H1 (cell line): Measurements from ENCODE around the gene TFAP2E. TPM values are rescaled to one million over a fixed set of nuclear protein-coding genes. Genes with fewer than 3 reads are reported as not detected.

Source experiments
- CTCF ChIA-PET: fragments of 300-600 bp; sonication (Branson Sonifier 250); formaldehyde crosslinking; loops from one replicate; lab custom pipeline; 2021; ENCODE audit not compliant: partially characterized antibody; lab: Charles Lee
- POLR2A ChIA-PET: fragments of 300-600 bp; sonication (Branson Sonifier 250); formaldehyde crosslinking; loops from one replicate; lab custom pipeline; 2021; ENCODE audit warnings: inconsistent platforms; ENCODE audit not compliant: partially characterized antibody; lab: Charles Lee
- DNase-seq, 2 experiments: peaks; one replicate each; pipeline versions ENCODE4 v3.0.0 to v3.0.0-alpha.2; 2010 to 2022; ENCODE audit warnings: low spot score in 2 of 2, low read depth in 1 of 2, mixed read lengths in 1 of 2
- FAIRE-seq: peaks from 2 replicates; lab custom pipeline; 2011; peaks lifted over from hg19 to GRCh38; lab: Jason Lieb, UNC
- H2AFZ ChIP-seq: 2 replicates; pipeline ENCODE4 v1.8.1; 2012; ENCODE audit warnings: low read length, inconsistent platforms
- H2AK5ac ChIP-seq: 2 replicates; pipeline ENCODE4 v1.6.1; 2013; ENCODE audit warnings: low read depth, low read length
- H2BK120ac ChIP-seq: replicated peaks from 2 replicates; pipeline ENCODE3; 2013; ENCODE audit warnings: low read depth, low read length, inconsistent platforms
- H2BK12ac ChIP-seq: 2 replicates; pipeline ENCODE4 v1.6.1; 2013; ENCODE audit warnings: low read depth, low read length
- H2BK15ac ChIP-seq: 2 replicates; pipeline ENCODE4 v1.6.1; 2013; ENCODE audit warnings: low read length
- H2BK20ac ChIP-seq: 2 replicates; pipeline ENCODE4 v1.6.1; 2013; ENCODE audit warnings: low read length
- H2BK5ac ChIP-seq: 2 replicates; pipeline ENCODE4 v1.6.1; 2013; ENCODE audit warnings: low read depth, low read length
- H3K14ac ChIP-seq: 2 replicates; pipeline ENCODE4 v1.6.1; 2013; ENCODE audit warnings: inconsistent platforms; ENCODE audit not compliant: insufficient read length
- H3K18ac ChIP-seq: 2 replicates; pipeline ENCODE4 v1.6.1; 2013; ENCODE audit warnings: low read length; ENCODE audit errors: extremely low read depth
- H3K23ac ChIP-seq: 2 replicates; pipeline ENCODE4 v1.6.1; 2013; ENCODE audit warnings: inconsistent platforms; ENCODE audit not compliant: insufficient read length
- H3K23me2 ChIP-seq: 2 replicates; pipeline ENCODE4 v1.6.1; 2013; ENCODE audit warnings: low read depth, low read length
- H3K27ac ChIP-seq: 2 replicates; pipeline ENCODE4 v1.6.1; 2011; ENCODE audit warnings: low read depth, low read length, inconsistent platforms
- H3K27me3 ChIP-seq, 4 experiments: replicated peaks in 1 of 4; 1 replicate in 1 of 4; 2 replicates in 3 of 4; pipeline versions ENCODE4 v1.6.1 to v1.8.1; 2011 to 2013; ENCODE audit warnings: low read length in 3 of 4, mild to moderate bottlenecking in 3 of 4, inconsistent platforms in 2 of 4, mixed read lengths in 2 of 4, moderate library complexity in 1 of 4; ENCODE audit not compliant: control insufficient read depth in 3 of 4, insufficient read depth in 3 of 4; ENCODE audit errors: extremely low read depth in 1 of 4
- H3K36me3 ChIP-seq, 4 experiments: 2 replicates each; pipeline versions ENCODE4 v1.6.1 to v1.8.1; 2011 to 2013; ENCODE audit warnings: mild to moderate bottlenecking in 4 of 4, low read length in 3 of 4, moderate library complexity in 2 of 4, control low read depth in 1 of 4, inconsistent platforms in 1 of 4; ENCODE audit not compliant: insufficient read depth in 4 of 4, control insufficient read depth in 2 of 4
- H3K4ac ChIP-seq: replicated peaks from 2 replicates; pipeline ENCODE3; 2013; ENCODE audit warnings: low read length, low read depth, mixed read lengths, inconsistent platforms; ENCODE audit not compliant: insufficient read length
- H3K4me1 ChIP-seq, 4 experiments: replicated peaks in 1 of 4; 1 replicate in 1 of 4; 2 replicates in 3 of 4; pipeline versions ENCODE4 v1.6.1 to v1.8.1; 2011 to 2013; ENCODE audit warnings: low read length in 3 of 4, inconsistent platforms in 2 of 4, mixed read lengths in 1 of 4; ENCODE audit not compliant: insufficient read depth in 4 of 4, control insufficient read depth in 3 of 4
- H3K4me2 ChIP-seq, 2 experiments: 2 replicates each; pipeline versions ENCODE4 v1.6.1 to v1.8.1; 2011 to 2013; ENCODE audit warnings: low read depth in 2 of 2, low read length in 2 of 2, control low read depth in 1 of 2, inconsistent platforms in 1 of 2, mild to moderate bottlenecking in 1 of 2; ENCODE audit not compliant: insufficient read depth in 1 of 2
- H3K4me3 ChIP-seq, 4 experiments: fragments of 200-600, 300-600 bp in 1 of 4; sonication (generic), shearing (Covaris generic), sonication (Bioruptor Twin) in 1 of 4; 2 replicates each; pipeline versions ENCODE4 v1.5.1 to v1.8.1; 2011 to 2016; ENCODE audit warnings: low read length in 4 of 4, low read depth in 3 of 4, control low read depth in 2 of 4, inconsistent platforms in 2 of 4, mild to moderate bottlenecking in 2 of 4, mixed read lengths in 1 of 4, moderate library complexity in 1 of 4; ENCODE audit not compliant: insufficient read depth in 2 of 4; ENCODE audit errors: extremely low read depth in 1 of 4
- H3K56ac ChIP-seq: replicated peaks from 2 replicates; pipeline ENCODE3; 2013; ENCODE audit warnings: low read depth, mild to moderate bottlenecking, mixed read lengths, low read length, inconsistent platforms; ENCODE audit not compliant: insufficient read length
- H3K79me1 ChIP-seq: 2 replicates; pipeline ENCODE4 v1.6.1; 2013; ENCODE audit warnings: low read depth, low read length, control low read depth
- H3K79me2 ChIP-seq, 2 experiments: 2 replicates each; pipeline versions ENCODE4 v1.6.1 to v1.8.1; 2012 to 2013; ENCODE audit warnings: low read length in 2 of 2, mild to moderate bottlenecking in 2 of 2, inconsistent platforms in 1 of 2; ENCODE audit not compliant: insufficient read depth in 2 of 2, control insufficient read depth in 1 of 2
- H3K9ac ChIP-seq, 4 experiments: replicated peaks in 1 of 4; 1 replicate in 1 of 4; 2 replicates in 3 of 4; pipeline versions ENCODE4 v1.6.1 to v1.8.1; 2011 to 2013; ENCODE audit warnings: low read depth in 3 of 4, low read length in 3 of 4, control low read depth in 2 of 4, mild to moderate bottlenecking in 2 of 4, moderate library complexity in 2 of 4, inconsistent platforms in 1 of 4; ENCODE audit errors: extremely low read depth in 1 of 4
- H3K9me3 ChIP-seq, 2 experiments: 2 replicates each; pipeline versions ENCODE4 v1.6.1 to v1.8.1; 2012 to 2013; ENCODE audit warnings: mild to moderate bottlenecking in 2 of 2, moderate library complexity in 2 of 2, control low read depth in 1 of 2, inconsistent platforms in 1 of 2, low read depth in 1 of 2, low read length in 1 of 2, mixed read lengths in 1 of 2; ENCODE audit not compliant: insufficient read depth in 2 of 2
- H4K20me1 ChIP-seq, 2 experiments: replicated peaks in 1 of 2; 2 replicates each; pipeline versions ENCODE3 to v1.8.1; 2011 to 2013; ENCODE audit warnings: inconsistent platforms in 2 of 2, low read length in 2 of 2, mild to moderate bottlenecking in 1 of 2; ENCODE audit not compliant: insufficient read depth in 2 of 2, control insufficient read depth in 1 of 2
- H4K5ac ChIP-seq: 2 replicates; pipeline ENCODE4 v1.6.1; 2013; ENCODE audit warnings: low read length, low read depth, mixed read lengths, inconsistent platforms; ENCODE audit not compliant: insufficient read length
- H4K8ac ChIP-seq: 2 replicates; pipeline ENCODE4 v1.8.0; 2013; ENCODE audit warnings: mild to moderate bottlenecking, moderate library complexity, low read length, inconsistent platforms; ENCODE audit not compliant: insufficient read depth; ENCODE audit errors: extremely low read depth
- H4K91ac ChIP-seq: replicated peaks from 2 replicates; pipeline ENCODE3; 2013; ENCODE audit warnings: low read length, mixed read lengths, inconsistent platforms; ENCODE audit not compliant: insufficient read length
- EGR1 ChIP-seq: IDR thresholded peaks from 2 replicates; pipeline ENCODE4 v1.6.1; 2011; ENCODE audit warnings: low read depth, low read length, borderline replicate concordance
- EZH2 ChIP-seq: fragments of 200-600 bp; sonication (generic); IDR thresholded peaks from 2 replicates; pipeline ENCODE4 v1.7.1; 2012; ENCODE audit warnings: low read depth, mild to moderate bottlenecking, moderate library complexity, low read length, inconsistent platforms; ENCODE audit not compliant: severe bottlenecking
- GABPA ChIP-seq: IDR thresholded peaks from 2 replicates; pipeline ENCODE4 v1.6.1; 2011; ENCODE audit warnings: mild to moderate bottlenecking, low read length, moderate library complexity, borderline replicate concordance; ENCODE audit not compliant: insufficient read depth
- MAX ChIP-seq: IDR thresholded peaks from 2 replicates; pipeline ENCODE4 v1.6.1; 2012; ENCODE audit warnings: inconsistent platforms
- NANOG ChIP-seq: IDR thresholded peaks from 2 replicates; pipeline ENCODE4 v1.6.1; 2011; ENCODE audit warnings: low read length, low read depth, mild to moderate bottlenecking, inconsistent platforms; ENCODE audit not compliant: insufficient read depth, poor library complexity, severe bottlenecking
- SAP30 ChIP-seq: fragments of 300-600 bp; sonication (generic); IDR thresholded peaks from 2 replicates; pipeline ENCODE4 v1.7.1; 2012; ENCODE audit warnings: low read length, moderate library complexity, mild to moderate bottlenecking, inconsistent platforms; ENCODE audit not compliant: insufficient read depth, insufficient replicate concordance
- SUZ12 ChIP-seq: fragments of 200-600 bp; sonication (generic); IDR thresholded peaks from 2 replicates; pipeline ENCODE4 v1.6.1; 2012; ENCODE audit warnings: mild to moderate bottlenecking, inconsistent platforms, low read length, moderate library complexity, mixed read lengths
- TAF1 ChIP-seq: IDR thresholded peaks from 2 replicates; pipeline ENCODE4 v1.6.1; 2011; ENCODE audit warnings: mild to moderate bottlenecking, low read depth, low read length
- WGBS, 2 experiments: shearing (Covaris generic) in 1 of 2; methylation state at CpG; one replicate each; pipeline versions ENCODE4 v1.1.6 to v1.1.7; 2013 to 2015; ENCODE audit warnings: low lambda C conversion rate in 2 of 2, mixed read lengths in 2 of 2, inconsistent platforms in 1 of 2, low coverage in 1 of 2, missing lambda C conversion rate in 1 of 2; ENCODE audit not compliant: insufficient replicate concordance in 2 of 2, insufficient coverage in 1 of 2, insufficient read length in 1 of 2; ENCODE audit errors: extremely low coverage in 1 of 2, missing lambda C conversion rate in 1 of 2; 5-methylcytosine and 5-hydroxymethylcytosine counted together
- polyA plus RNA-seq, 7 experiments: library from polyadenylated mRNA; depleted of rRNA in 3 of 7; stranded (reverse) in 5 of 7; unstranded in 2 of 7; fragments of >200 nt in 5 of 7; fragments of 200-250 nt in 2 of 7; gene quantifications; 1 replicate in 5 of 7; 2 replicates in 1 of 7; 4 replicates in 1 of 7; pipeline versions ENCODE4 v1.2.1 to v1.2.3, GENCODE V29; 2011 to 2013; ENCODE audit warnings: missing spikeins in 2 of 7, mixed read lengths in 2 of 7
- total RNA-seq: library from RNA; stranded (reverse); fragmentation: NEBNext Ultra II Directional; extraction: Animal tissue kit (Norgen Biotek cat#: 25700); gene quantifications from 2 replicates; pipeline ENCODE4 v1.2.1, GENCODE V29; 2021

Gene TFAP2E
- total and polyA plus RNA-seq, 2 of the 8 experiments (the other 6 are each of a cell fraction or from before 2014, with no cell fraction given) = 0.24 to 0.50 TPM

GRCh38 chr1:35574125-35574654 is 1.1 kb downstream of the TFAP2E start:
- Histone ChIP-seq H2BK120ac (no peak overlapping the region), H3K23ac (no peak overlapping the region), H3K18ac (no peak overlapping the region), H3K4me3 (peak overlapping the region in 2 of 4 experiments; percentile 40 to 67; a peak in 5 of 8 replicates), H3K9me3 (no peaks in the 10 kb centered on the region), H4K8ac (peak overlapping the region; percentile 7), H3K79me2 (no peaks in the 10 kb centered on the region)
- TF ChIP-seq MAX (0 out of 2 replicates have a peak, but pooled peaks have one; percentile 0), SUZ12 (peak; percentile 51; the same call in 1 of the 2 replicates), TAF1 (0 out of 2 replicates have a peak, but pooled peaks have one; percentile 3), NANOG (no peak), EGR1 (peak; percentile 5; the same call in 1 of the 2 replicates), SAP30 (no peak), EZH2 (peak; percentile 90), GABPA (no peak)
- TF ChIP-seq, all 59 proteins: peak for 5
- Histone ChIP-seq H3K4ac (no peak overlapping the region), H3K56ac (no peak overlapping the region), H2BK5ac (no peak overlapping the region), H2BK12ac (peak overlapping the region; percentile 11; the same call in 1 of the 2 replicates), H3K79me1 (no peaks in the 10 kb centered on the region), H3K4me1 (peaks cover 7 to 20% (median 15%) of the 10 kb centered on the region in 4 experiments), H2BK15ac (no peak overlapping the region), H3K36me3 (peaks cover 0 to 11% (median 0%) of the 10 kb centered on the region in 4 experiments; a peak in 1 of 8 replicates), H3K4me2 (peak overlapping the region; percentile 84 to 88; a peak in 3 of 4 replicates), H4K20me1 (peaks cover 0 to 20% of the 10 kb centered on the region in 2 experiments), H2AFZ (no peak overlapping the region), H3K23me2 (peaks cover 25% of the 10 kb centered on the region), H4K5ac (no peak overlapping the region), H2AK5ac (no peak overlapping the region), H2BK20ac (no peak overlapping the region), H3K27ac (no peak overlapping the region), H3K9ac (no peak overlapping the region), H3K14ac (no peak overlapping the region), H3K27me3 (peaks cover 69 to 95% (median 86%) of the 10 kb centered on the region in 4 experiments), H4K91ac (no peak overlapping the region)
- ChIA-PET POLR2A (interaction anchor here (0.7 to 2.2 kb wide), 5 partner anchors 9 to 195 kb away, joined by 3 to 10 read pairs (median 4); partner anchors contain the start of gene CLSPN), CTCF (interaction anchor here (0.6 to 8.5 kb wide), 5 partner anchors 7 to 201 kb away, joined by 3 to 81 read pairs (median 4); partner anchors contain the start of gene C1orf216)
- peak in 1 of 2 experiments; percentile 73 for DNase-seq
- FAIRE-seq = no peak
- WGBS, 2 experiments = 15% methylated on average over 46 of the region's 48 CpGs; no CpG with 5 or more reads in 1 of the 2 experiments
